ENCODE measurements around the gene ZNF768.

The ZNF768 gene

GRCh38 chr16:30526137-30526822 is at the start of gene ZNF768:
Gene ZNF768 (minus strand): TSS chr16:30526566. CDS start chr16:30526413, 153 bp downstream.
- no peak for DNase-seq (ENCODE audit: low read depth in 4 of 4, low spot score in 1 of 4)

DNA sequence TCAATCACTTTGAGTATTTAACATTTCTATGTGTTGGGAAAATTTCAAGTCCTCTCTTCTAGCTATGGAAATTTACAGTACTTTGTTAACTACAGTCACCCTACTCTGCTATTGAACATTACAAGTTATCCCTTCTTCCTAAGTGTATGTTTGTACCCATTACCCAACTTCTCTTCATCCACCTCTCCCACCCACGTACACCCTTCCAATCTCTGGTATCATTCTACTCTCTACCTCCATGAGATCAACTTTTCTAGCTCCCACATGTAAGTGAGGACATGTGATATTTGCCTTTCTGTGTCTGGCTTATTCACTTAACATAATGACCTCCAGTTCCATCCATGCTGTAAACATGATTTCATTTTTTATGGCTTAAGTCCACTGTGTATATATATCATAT is 48.3 kb upstream of the ZNF768 start:
- DNase-seq (ENCODE audit: low read depth in 4 of 4, low spot score in 1 of 4): no peak

GRCh38 chr16:30571445-30572322 is 45.3 kb upstream of the ZNF768 start, which contains the start of gene ZNF688:
Gene ZNF688 (minus strand): TSS chr16:30571714. CDS start chr16:30571629, 85 bp downstream.
- peak; percentile 70 to 91 (median 78) for DNase-seq (ENCODE audit: low read depth in 4 of 4, low spot score in 1 of 4)

DNA sequence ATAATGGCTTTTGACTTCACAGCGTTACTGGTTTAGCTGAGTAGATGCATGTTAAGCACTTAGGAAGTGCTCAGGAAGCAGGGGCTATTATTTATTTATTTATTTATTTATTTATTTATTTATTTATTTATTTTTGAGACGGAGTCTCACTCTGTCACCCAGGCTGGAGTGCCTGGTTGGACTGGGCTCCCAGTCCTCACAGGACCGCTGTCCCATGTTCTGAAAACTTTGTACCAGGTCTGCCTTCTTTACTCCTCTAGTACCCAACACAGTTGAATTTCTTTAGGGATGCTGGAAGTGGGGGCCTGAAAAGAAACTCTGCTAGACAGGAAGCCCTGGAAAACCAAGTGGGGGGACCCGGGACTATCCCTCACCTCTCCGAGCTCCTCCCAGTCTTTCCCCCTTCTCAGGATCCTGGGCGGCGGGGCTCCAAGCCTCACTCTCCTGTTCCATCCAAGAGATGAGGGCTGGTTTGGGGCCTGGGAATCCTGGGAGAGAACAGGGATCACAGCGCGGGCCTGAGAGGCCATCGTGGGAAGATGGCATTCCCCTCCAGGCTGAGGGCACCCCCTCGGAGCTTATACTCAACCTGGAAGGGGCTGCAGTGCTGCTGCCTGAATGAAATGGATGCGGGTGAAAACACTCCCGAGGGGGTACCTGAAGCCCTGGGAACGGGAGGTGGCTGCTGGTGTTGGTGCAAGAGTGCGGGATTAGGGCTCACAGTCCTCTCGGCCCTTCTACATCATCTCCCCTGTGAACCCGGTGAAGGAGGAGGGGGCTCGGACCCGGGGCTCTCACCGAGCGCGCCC is 44.5 kb upstream of the ZNF768 start:
- no peak for DNase-seq (ENCODE audit: low read depth in 4 of 4, low spot score in 1 of 4)

- no peak for DNase-seq (ENCODE audit: low read depth in 4 of 4, low spot score in 1 of 4)
Measured at GRCh38 chr16:30569746-30570635, 43.6 kb upstream of the ZNF768 start.

DNA sequence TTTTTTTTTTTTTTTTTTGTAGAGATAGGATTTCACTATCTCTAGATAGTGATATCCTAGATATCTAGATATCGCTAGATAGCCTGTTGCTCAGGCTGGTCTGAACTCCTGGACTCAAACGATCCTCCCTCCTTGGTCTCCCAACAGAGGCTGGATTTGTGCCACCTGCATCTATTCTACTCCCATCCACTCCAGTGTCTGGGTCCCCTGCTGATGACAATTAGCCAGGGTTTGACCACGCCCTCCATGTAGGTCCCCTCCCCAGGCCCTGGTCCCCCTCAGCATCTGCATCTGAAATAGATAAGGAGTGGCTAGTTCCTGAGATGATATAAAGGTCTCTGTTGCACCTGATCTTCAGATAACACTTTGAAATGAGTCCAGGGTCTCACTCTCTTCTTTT is 42.9 kb upstream of the ZNF768 start:
- DNase-seq (ENCODE audit: low read depth in 4 of 4, low spot score in 1 of 4): no peak

DNA sequence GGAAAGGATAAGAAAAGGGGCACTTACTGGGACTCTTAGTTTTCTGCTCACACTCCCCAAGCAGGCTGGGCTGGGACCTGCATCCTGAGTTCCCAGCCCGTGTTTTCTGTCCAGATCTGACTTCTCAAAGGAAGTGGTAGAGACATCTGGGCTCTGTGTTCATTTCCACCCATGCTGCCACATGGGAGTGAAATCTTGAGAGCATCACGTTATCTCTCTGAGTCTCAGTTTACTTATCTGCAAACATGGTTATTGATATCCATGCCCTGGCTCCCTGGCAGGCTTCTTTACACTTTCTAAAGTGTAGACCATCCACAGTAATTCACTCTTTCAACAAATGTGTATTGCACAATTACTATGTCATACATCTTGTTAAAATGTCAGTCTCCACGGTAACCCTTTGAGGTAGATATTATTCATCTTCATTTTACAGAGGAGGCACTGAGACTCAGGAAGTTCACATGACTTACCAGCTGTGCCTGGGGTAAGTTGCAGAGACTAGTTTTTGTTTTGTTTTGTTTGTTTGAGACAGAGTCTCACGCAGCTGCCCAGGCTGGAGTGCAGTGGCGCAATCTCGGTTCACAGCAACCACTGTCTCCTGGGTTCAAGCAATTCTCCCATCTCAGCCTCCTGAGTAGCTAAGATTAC is 41.7 kb upstream of the ZNF768 start:
- no peak for DNase-seq (ENCODE audit: low read depth in 4 of 4, low spot score in 1 of 4)

DNA sequence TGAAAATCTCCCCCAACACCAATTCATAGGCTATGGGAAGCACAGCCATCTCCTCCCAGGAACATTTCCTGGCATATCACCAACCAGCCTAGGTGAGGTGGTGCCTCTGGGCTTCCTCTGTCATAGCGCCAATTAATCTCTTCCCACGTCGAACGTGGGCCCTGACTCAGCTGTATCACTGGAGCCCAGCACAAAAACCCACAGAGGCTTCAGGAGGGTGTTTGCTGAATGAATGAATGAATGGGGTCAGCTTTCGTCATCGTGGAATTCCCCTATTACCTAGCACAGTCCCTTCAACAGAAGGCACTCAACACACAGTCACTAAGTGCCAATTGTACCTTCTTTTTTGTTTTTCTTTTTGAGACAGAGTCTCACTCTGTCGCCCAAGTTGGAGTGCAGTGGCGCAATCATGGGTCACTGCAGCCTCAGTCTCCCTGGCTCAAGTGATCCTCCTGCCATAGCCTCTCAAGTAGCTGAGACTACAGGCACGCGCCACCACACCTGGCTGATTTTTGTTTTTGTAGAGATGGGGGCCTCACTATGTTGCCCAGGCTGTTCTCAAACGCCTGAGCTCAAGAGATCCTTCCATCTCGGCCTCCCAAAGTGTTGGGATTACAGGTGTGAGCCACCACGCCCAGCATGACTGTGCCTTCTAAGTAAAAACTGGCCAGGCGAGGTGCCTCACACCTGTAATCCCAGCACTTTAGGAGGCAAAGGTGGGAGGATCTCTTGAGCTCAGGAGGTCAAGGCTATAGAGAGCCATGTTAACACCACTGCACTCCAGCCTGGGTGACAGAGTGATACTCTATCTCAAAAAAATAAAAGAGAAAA is 41.0 kb upstream of the ZNF768 start:
- peak; percentile 34 to 61 (median 43) for DNase-seq (ENCODE audit: low read depth in 4 of 4, low spot score in 1 of 4)

DNA sequence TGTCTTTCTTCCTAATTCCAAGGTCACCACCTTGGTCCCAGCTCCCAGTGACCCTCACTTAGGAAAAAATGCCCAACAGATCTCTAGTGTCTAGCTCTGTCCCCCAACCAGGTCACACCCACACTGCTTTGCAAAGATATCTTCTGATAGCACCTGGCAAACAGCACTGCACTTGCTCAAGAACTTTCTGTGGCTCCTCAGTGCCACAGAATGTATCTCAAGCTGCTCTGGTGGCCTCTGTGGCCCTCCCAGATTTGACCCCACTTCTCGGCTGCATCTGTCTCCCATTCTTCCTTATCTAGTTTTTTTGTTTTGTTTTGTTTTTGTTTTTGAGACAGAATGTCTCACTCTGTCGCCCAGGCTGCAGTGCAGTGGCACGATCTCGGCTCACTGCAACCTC is 40.2 kb upstream of the ZNF768 start:
- no peak for DNase-seq (ENCODE audit: low read depth in 4 of 4, low spot score in 1 of 4)

DNA sequence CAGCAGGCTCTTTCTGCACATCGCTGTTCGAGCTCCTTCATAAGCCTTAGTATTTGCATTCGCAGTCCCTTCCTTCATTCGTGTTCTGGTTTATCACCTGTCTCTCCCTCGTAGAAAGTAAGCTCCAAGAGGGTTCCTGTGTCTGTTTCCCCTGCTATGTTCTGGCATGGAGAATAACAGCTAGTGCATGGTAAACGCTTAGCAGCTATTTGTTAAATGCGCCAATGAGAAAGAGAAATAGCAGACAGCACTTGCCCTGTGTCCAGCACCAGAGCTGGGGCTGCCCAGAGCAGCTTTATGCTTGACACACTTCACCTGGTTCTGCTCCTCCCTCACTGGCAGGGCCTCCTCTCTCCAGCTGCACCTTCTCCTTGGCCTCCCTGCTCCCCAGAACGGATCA is 39.6 kb upstream of the ZNF768 start:
- no peak for DNase-seq (ENCODE audit: low read depth in 4 of 4, low spot score in 1 of 4)

DNA sequence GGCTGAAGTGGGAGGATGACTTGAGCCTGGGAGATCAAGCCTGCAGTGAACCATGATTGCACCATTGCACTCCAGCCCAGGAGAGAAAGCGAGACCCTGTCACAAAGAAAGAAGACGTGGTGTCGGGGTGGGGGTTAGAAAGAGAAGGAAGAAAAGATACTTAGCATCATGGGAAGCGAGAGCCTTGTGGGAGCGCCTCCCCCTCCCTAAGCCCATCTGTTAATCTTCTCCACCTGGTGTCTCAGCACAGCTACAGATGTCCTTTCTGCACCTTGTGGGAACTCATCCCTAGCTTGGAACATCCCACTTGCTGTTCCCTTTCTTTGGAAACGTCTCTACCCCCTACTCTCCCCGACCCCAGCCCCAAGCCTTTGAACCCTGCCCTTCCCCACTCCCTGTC is 39.2 kb upstream of the ZNF768 start:
- no peak for DNase-seq (ENCODE audit: low read depth in 4 of 4, low spot score in 1 of 4)

GRCh38 chr16:30562021-30562420 is 35.7 kb upstream of the ZNF768 start:
- no peak for DNase-seq (ENCODE audit: low read depth in 4 of 4, low spot score in 1 of 4)

- DNase-seq (ENCODE audit: low read depth in 4 of 4, low spot score in 1 of 4): no peak
Measured at GRCh38 chr16:30561089-30561816, 34.9 kb upstream of the ZNF768 start.

DNA sequence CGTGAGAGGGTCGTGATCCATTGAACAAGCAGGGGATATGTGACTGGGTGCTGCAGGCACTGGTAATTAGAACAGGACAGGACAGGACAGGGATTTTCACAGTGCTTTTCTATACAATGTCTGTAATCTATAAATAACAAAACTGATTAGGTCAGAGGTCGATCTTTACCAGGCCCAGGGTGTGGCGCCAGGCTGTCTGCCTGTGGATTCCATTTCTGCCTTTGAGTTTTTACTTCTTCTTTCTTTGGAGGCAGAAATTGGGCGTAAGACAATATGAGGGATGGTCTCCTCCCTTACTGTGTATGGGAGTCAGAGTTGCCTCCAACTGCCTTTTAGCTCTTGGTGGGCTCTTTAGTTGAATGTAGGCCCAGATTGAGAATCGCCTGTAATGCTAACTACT is 33.3 kb upstream of the ZNF768 start:
- DNase-seq (ENCODE audit: low read depth in 4 of 4, low spot score in 1 of 4): no peak

GRCh38 chr16:30558789-30559377 is 32.5 kb upstream of the ZNF768 start:
- DNase-seq (ENCODE audit: low read depth in 4 of 4, low spot score in 1 of 4): no peak

DNA sequence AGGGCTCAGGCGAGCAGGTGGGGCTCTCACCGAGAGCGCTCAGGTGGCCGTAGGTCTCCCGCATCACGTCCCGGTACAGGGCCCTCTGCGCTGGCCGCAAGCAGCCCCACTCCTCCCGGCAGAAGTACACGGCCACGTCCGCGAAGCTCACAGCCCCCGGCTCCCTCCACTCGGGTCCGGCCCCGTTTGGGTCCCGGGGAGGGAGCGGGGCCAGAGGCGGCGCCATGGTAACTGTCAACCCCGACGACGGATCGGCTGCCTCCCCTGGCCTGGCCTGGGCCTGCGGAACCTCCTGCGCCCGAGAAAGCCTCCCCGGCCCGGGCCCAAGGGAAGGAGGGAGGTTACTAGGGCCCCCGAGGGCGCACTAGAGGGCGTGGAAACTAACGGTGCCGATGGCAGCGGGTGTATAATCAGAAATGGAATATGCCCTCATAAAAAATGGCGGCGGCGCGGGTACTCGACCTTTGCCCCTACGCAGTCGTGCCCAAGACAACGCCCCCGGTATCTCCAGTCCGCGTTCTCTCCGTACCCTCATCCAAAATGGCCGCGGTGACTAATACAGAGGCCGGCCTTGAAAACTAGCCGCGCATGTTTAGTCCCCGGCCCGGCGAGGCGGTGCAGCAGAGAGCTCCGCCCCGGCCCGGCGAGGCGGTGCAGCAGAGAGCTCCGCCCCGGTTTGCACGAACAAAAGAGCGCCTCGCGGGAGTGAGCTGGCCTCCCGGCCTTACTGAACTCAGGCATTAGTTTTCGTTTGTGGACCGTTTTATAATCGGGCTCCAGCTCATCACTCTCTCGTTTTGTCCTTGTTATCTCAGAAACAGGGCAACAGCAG is 31.8 kb upstream of the ZNF768 start, which contains the start of gene ZNF764:
TSS of gene ZNF764 (minus strand) at position 418 of the 832 bp plus-strand sequence. CDS start at position 226, 192 bp downstream.
- peak; percentile 71 to 96 (median 88) for DNase-seq (ENCODE audit: low read depth in 4 of 4, low spot score in 1 of 4)

- no peak for DNase-seq (ENCODE audit: low read depth in 4 of 4, low spot score in 1 of 4)
Measured at GRCh38 chr16:30557707-30557956, 31.3 kb upstream of the ZNF768 start.

Measured in stimulated activated CD4-positive, alpha-beta T cell treated with anti-CD3 and anti-CD28 coated beads, Interleukin-1b, Interleukin-23, amount 100 ng/mL, for 24 hours (primary cell).